IPS-NIHi11 (cell line): ENCODE results near the gene ADNP2.
A peak's percentile ranks its signal among the peaks of the same experiment; 100 is the strongest.

Source experiments
- DNase-seq: peaks from one replicate; pipeline ENCODE4 v3.0.0; 2012; ENCODE audit warnings: mixed read lengths, low spot score

Gene ADNP2, protein sequence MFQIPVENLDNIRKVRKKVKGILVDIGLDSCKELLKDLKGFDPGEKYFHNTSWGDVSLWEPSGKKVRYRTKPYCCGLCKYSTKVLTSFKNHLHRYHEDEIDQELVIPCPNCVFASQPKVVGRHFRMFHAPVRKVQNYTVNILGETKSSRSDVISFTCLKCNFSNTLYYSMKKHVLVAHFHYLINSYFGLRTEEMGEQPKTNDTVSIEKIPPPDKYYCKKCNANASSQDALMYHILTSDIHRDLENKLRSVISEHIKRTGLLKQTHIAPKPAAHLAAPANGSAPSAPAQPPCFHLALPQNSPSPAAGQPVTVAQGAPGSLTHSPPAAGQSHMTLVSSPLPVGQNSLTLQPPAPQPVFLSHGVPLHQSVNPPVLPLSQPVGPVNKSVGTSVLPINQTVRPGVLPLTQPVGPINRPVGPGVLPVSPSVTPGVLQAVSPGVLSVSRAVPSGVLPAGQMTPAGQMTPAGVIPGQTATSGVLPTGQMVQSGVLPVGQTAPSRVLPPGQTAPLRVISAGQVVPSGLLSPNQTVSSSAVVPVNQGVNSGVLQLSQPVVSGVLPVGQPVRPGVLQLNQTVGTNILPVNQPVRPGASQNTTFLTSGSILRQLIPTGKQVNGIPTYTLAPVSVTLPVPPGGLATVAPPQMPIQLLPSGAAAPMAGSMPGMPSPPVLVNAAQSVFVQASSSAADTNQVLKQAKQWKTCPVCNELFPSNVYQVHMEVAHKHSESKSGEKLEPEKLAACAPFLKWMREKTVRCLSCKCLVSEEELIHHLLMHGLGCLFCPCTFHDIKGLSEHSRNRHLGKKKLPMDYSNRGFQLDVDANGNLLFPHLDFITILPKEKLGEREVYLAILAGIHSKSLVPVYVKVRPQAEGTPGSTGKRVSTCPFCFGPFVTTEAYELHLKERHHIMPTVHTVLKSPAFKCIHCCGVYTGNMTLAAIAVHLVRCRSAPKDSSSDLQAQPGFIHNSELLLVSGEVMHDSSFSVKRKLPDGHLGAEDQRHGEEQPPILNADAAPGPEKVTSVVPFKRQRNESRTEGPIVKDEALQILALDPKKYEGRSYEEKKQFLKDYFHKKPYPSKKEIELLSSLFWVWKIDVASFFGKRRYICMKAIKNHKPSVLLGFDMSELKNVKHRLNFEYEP

DNA sequence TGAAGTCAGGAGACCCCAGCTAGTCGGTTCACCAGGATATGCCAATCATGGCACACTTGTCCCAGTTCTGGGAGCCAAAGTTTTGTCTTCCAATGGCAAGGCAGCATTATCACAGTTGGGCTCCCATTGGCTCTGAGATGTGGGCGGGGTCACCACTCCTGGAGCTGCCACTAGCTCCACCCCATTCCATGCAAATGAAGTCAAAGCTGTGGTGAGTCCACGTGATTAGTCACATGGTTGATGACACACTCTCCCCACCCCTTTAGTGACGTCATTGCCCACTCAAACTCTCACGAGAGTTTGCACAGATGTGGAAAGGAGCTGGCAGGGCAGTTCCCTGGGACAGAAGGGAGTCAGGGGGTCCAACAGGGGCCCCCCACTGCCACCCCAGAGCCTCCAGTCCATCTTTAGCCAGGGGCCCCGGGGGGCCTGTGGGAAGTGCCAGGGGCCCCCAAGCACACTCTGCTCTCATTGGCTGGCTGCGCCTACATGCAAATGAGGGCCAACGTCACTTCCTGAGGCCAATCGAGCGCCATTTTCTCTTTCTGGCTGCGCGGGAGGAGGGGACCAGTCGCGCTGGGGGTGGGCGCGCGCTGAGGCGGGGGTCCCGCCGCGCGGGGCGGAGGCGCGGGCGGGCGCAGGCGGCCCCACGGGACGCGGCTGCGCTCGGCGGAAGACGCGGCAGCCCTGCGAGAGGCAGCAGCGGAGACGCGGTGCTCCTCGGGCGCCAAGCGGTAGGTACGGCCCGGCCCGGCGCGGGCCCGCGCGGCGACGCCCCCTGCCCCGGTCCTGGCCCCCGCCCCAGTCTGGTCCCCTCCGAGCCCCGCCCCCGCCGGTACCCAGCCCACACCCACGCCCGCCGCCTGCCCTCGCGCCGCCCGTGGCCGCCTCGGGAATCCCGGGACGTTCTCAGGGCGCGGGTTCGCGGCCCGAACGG is at the start of gene ADNP2:
Gene ADNP2, plus strand, starts transcription at position 524 of the 937 bp plus-strand sequence. CDS start 8,281 bp downstream, outside the sequence.
- DNase-seq = peak; percentile 92

GRCh38 chr18:80059945-80060344 is 49.1 kb upstream of the ADNP2 start:
- DNase-seq = no peak

- no peak for DNase-seq
Measured at GRCh38 chr18:80065705-80066104, 43.4 kb upstream of the ADNP2 start.

DNA sequence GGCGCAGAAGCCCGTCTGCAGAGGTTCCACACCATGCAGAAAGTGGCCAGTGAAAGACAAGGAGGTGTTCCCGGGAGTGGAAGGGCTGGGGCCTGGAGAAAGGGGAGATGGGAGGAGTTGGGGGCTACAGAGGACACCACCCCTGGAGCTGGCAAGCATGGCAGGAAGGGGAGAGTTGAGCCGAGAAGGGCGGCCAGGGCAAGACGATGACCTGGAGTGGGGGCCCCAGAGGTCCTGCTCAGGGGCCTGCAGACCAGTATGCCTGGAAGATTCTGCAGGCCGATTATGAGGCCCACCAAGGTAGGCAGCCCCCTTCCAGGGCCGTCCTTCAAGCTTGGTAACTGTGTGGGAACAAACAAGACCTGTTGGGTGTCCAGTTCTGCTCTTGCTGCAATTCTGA is 41.7 kb upstream of the ADNP2 start:
- DNase-seq = no peak

GRCh38 chr18:80067897-80068296 is 41.2 kb upstream of the ADNP2 start:
- no peak for DNase-seq

- no peak for DNase-seq
Measured at GRCh38 chr18:80068571-80069272, 40.3 kb upstream of the ADNP2 start.

DNA sequence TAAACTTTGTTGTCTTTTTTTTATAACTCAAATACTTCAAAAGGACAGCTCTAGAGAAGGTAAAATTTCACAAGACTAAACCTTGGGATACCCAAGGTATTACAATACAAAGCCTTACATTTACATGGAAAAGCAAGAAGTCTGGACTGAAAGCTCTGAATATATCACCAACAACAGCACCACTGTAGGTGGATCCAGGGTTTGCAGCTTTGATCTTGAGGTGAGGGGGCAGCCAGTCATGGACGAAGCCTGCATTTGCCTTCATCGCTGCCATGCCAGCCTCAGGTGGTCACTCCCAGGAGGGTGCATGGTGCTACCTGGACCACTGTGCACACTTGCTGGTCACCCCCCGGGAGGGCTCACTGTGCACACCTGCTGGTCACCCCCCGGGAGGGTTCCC is 38.2 kb upstream of the ADNP2 start:
- DNase-seq = no peak

DNA sequence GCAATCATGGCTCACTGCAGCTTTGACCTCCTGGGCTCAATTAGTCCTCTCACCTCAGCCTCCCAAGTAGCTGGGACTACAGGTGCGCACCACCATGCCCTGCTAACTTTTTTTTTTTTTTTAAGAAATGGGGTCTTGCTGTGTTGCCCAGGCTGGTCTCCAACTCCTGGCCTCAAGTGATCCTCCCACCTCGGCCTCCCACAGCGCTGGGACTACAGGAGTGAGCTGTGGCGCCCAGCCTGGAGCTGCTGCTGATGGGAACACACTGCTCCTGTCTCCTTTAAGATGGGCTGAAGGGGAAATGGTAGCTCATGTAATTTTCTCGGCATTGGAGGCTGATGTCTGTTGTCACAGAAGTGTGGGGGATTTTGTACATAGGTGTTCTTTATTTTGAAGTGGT is 34.9 kb upstream of the ADNP2 start:
- no peak for DNase-seq

- no peak for DNase-seq
Measured at GRCh38 chr18:80074697-80075096, 34.4 kb upstream of the ADNP2 start.

GRCh38 chr18:80075940-80076339 is 33.1 kb upstream of the ADNP2 start:
- DNase-seq = no peak

DNA sequence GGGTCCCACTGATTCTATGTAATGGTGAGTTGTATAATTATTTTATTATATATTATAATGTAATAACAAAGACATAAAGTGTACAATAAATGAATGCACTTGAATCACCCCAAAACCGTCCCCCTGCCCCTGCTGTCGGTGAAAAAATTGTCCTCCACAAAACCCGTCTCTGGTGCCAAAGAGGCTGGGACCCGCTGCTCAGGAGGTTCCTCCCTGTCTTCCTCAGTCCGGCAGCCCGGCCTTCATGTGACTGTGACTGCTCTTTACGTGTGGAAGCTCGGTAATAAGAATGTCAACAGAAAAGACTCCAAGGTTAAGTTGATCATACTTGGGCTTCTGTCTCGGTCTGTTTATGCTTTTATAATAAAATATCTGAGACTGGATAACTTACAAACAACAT is 32.7 kb upstream of the ADNP2 start:
- DNase-seq = no peak

- DNase-seq = no peak
Measured at GRCh38 chr18:80077873-80078272, 31.2 kb upstream of the ADNP2 start.

- no peak for DNase-seq
Measured at GRCh38 chr18:80086281-80086680, 22.8 kb upstream of the ADNP2 start.

GRCh38 chr18:80088036-80088435 is 21.0 kb upstream of the ADNP2 start:
- no peak for DNase-seq

- DNase-seq = no peak
Measured at GRCh38 chr18:80088823-80089222, 20.2 kb upstream of the ADNP2 start.

- no peak for DNase-seq
Measured at GRCh38 chr18:80095414-80095813, 13.6 kb upstream of the ADNP2 start.

GRCh38 chr18:80096032-80096565 is 13.0 kb upstream of the ADNP2 start:
- DNase-seq = no peak

DNA sequence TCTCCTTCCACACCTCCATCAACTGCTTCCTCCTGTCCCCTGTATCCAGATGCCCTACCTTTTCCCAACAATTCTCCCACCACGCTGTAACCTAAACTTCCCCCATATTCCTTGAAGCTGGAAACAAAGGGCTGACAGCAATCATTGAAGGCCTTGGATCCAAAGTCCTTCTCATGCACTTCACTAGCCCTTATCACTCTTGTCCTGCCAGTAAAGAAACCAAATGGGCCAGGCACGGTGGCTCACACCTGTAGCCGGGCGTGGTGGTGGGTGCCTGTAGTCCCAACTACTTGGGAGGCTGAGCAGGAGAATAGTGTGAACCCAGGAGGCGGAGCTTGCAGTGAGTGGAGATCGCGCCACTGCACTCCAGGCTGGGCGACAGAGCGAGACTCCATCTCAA is 11.9 kb upstream of the ADNP2 start:
- DNase-seq = no peak

- DNase-seq = no peak
Measured at GRCh38 chr18:80103231-80103630, 5.8 kb upstream of the ADNP2 start.

GRCh38 chr18:80104364-80104779 is 4.7 kb upstream of the ADNP2 start:
- peak; percentile 36 for DNase-seq
